Neuronal stem cell (in vitro differentiated cells): ENCODE measurements around the gene PIAS3.
"Not testable (repeated sequence)": the region's sequence is repeated elsewhere in the genome, so short reads cannot be mapped to it uniquely, and the experiment has no call there.

Experiments used
- DNase-seq: peaks from one replicate; pipeline ENCODE4 v3.0.0-alpha.2; 2013; ENCODE audit warnings: low spot score
- H2AFZ ChIP-seq: one replicate; pipeline ENCODE4 v1.6.1; 2013; ENCODE audit warnings: mild to moderate bottlenecking, low read length, inconsistent platforms
- H2AK5ac ChIP-seq: 2 replicates; pipeline ENCODE4 v1.6.1; 2013; ENCODE audit warnings: low read depth, mild to moderate bottlenecking, inconsistent platforms, low read length, moderate library complexity, mixed read lengths
- H2BK120ac ChIP-seq: 2 replicates; pipeline ENCODE4 v1.6.1; 2013; ENCODE audit warnings: low read depth, mild to moderate bottlenecking, inconsistent platforms, low read length, moderate library complexity, mixed read lengths
- H2BK12ac ChIP-seq: one replicate; pipeline ENCODE4 v1.6.1; 2013; ENCODE audit warnings: low read length, inconsistent platforms
- H2BK15ac ChIP-seq: 2 replicates; pipeline ENCODE4 v1.6.1; 2013; ENCODE audit warnings: mild to moderate bottlenecking, low read length, inconsistent platforms, mixed read lengths
- H2BK5ac ChIP-seq: one replicate; pipeline ENCODE4 v1.6.1; 2013; ENCODE audit warnings: inconsistent platforms, mild to moderate bottlenecking, low read length, moderate library complexity
- H3K14ac ChIP-seq: one replicate; pipeline ENCODE4 v1.6.1; 2013; ENCODE audit warnings: low read length, inconsistent platforms
- H3K18ac ChIP-seq: 2 replicates; pipeline ENCODE4 v1.6.1; 2013; ENCODE audit warnings: low read length, inconsistent platforms
- H3K23ac ChIP-seq: 2 replicates; pipeline ENCODE4 v1.6.1; 2013; ENCODE audit warnings: low read depth, mild to moderate bottlenecking, mixed read lengths, low read length, inconsistent platforms; ENCODE audit not compliant: poor library complexity
- H3K27ac ChIP-seq: replicated peaks from 3 replicates; pipeline ENCODE4 v1.5.1; 2013; ENCODE audit warnings: low read length, inconsistent platforms
- H3K27me3 ChIP-seq, 3 experiments: 2 replicates each; pipeline ENCODE4 v1.6.1; 2013; ENCODE audit warnings: low read length in 3 of 3, mild to moderate bottlenecking in 2 of 3, inconsistent platforms in 1 of 3, low read depth in 1 of 3, mixed read lengths in 1 of 3, moderate library complexity in 1 of 3; ENCODE audit not compliant: control insufficient read depth in 3 of 3, insufficient read depth in 3 of 3
- H3K36me3 ChIP-seq, 2 donors: replicated peaks in 1 of 2; 2 replicates each; pipeline ENCODE4 v1.6.1; 2013; ENCODE audit warnings: low read length in 2 of 2; ENCODE audit not compliant: control insufficient read depth in 2 of 2, insufficient read depth in 2 of 2
- H3K4ac ChIP-seq: 2 replicates; pipeline ENCODE4 v1.6.1; 2013; ENCODE audit warnings: inconsistent platforms, mild to moderate bottlenecking, low read length, moderate library complexity
- H3K4me1 ChIP-seq, 2 donors: 1 replicate in 1 of 2; 2 replicates in 1 of 2; pipeline ENCODE4 v1.6.1; 2013; ENCODE audit warnings: low read length in 2 of 2, low read depth in 1 of 2; ENCODE audit not compliant: control insufficient read depth in 2 of 2, insufficient read depth in 1 of 2
- H3K4me2 ChIP-seq: one replicate; pipeline ENCODE4 v1.6.1; 2013; ENCODE audit warnings: mild to moderate bottlenecking, low read length, inconsistent platforms; ENCODE audit not compliant: insufficient read depth, poor library complexity, severe bottlenecking
- H3K4me3 ChIP-seq, 2 donors: 2 replicates each; pipeline ENCODE4 v1.5.1; 2013; ENCODE audit warnings: low read length in 2 of 2, mild to moderate bottlenecking in 2 of 2, inconsistent platforms in 1 of 2, moderate library complexity in 1 of 2
- H3K79me1 ChIP-seq: one replicate; pipeline ENCODE4 v1.6.1; 2013; ENCODE audit warnings: low read depth, mild to moderate bottlenecking, inconsistent platforms, low read length, moderate library complexity
- H3K9ac ChIP-seq: one replicate; pipeline ENCODE4 v1.6.1; 2013; ENCODE audit warnings: mild to moderate bottlenecking, low read depth, low read length, inconsistent platforms; ENCODE audit not compliant: poor library complexity
- H3K9me3 ChIP-seq, 2 donors: replicated peaks in 1 of 2; 2 replicates each; pipeline versions ENCODE3 to v1.6.1; 2013; ENCODE audit warnings: low read length in 2 of 2, mild to moderate bottlenecking in 2 of 2, inconsistent platforms in 1 of 2, low read depth in 1 of 2, mixed read lengths in 1 of 2, moderate library complexity in 1 of 2; ENCODE audit not compliant: control insufficient read depth in 2 of 2, insufficient read depth in 1 of 2
- H4K8ac ChIP-seq: one replicate; pipeline ENCODE4 v1.6.1; 2013; ENCODE audit warnings: low read depth, mild to moderate bottlenecking, inconsistent platforms, low read length, moderate library complexity
- H4K91ac ChIP-seq: one replicate; pipeline ENCODE4 v1.6.1; 2013; ENCODE audit warnings: low read length, low read depth, mild to moderate bottlenecking, inconsistent platforms; ENCODE audit not compliant: poor library complexity
- WGBS, 2 donors: extraction: QIAGEN DNeasy Blood & Tissue Kit; methylation state at CpG; one replicate each; pipeline ENCODE4 v1.1.7; 2013; ENCODE audit warnings: missing lambda C conversion rate in 2 of 2, mixed read lengths in 1 of 2; ENCODE audit not compliant: insufficient read length in 2 of 2, insufficient replicate concordance in 1 of 2; ENCODE audit errors: extremely low coverage in 2 of 2; 5-methylcytosine and 5-hydroxymethylcytosine counted together

Gene PIAS3

DNA sequence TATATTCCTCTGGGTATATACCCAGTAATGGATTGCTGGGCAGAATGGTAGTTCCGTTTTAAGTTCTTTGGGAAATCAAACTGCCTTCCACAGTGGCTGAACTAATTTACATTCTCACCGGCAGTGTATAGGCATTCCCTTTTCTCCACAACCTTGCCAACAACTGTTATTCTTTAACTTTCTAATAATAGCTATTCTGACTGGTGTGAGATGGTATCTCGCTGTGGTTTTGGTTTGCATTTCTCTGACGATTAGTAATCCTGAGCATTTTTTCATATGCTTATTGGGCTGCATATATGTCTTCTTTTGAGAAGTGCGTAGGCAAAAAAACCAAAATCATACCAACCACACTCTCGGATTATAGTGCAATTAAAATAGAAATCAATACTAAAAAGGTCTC, 40.8 kb downstream of the PIAS3 start:
- not testable (repeated sequence) for H3K4ac ChIP-seq, H3K23ac ChIP-seq, H3K36me3 ChIP-seq, H3K4me1 ChIP-seq, H3K9ac ChIP-seq, DNase-seq, H4K91ac ChIP-seq, H2BK12ac ChIP-seq, H3K18ac ChIP-seq, H2AK5ac ChIP-seq, H3K27ac ChIP-seq, H2BK5ac ChIP-seq, H3K27me3 ChIP-seq, H3K4me3 ChIP-seq, H3K79me1 ChIP-seq, H2BK120ac ChIP-seq, H3K4me2 ChIP-seq, H2AFZ ChIP-seq, H3K14ac ChIP-seq, H3K9me3 ChIP-seq, H2BK15ac ChIP-seq, H4K8ac ChIP-seq
- WGBS, 2 donors = no CpG with 5 or more reads among the region's 6 CpGs

DNA sequence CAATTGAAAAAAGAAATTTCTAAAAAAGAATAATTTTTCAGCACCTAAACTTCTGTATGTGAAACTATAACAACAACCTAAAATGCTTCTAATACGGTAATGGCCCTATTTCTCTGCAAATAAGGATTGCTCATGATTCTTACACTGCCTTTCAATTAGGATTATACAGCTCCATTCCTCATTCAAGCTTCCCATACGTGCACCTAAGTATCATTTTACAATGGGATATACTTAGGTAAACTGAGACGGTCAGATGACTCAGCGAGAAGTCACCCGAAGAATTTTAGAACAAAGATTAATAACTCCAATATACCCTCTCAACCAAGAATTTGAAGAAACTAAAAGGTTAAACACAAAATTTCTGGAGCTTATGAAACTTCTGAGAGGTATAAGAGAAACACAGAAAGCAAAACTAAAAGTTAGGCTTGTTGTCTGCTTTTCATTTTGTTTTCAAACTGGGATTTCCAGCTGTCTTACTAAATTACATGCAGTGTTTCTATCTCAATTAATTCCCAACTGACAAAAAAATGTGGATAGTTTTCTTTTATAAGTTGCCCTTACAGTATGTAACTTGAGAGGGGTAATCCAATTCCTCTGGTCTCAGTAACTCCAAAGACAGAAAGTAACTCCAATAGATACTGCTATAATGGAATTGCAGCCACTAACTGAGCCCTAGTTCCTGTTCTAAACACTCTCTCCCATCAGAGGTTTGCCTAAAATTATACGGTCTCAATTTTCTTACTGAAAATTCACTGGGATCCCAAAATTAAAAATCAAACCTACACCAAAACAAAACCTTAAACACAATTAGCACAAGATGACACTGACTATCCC, 45.7 kb downstream of the PIAS3 start:
- H3K9ac ChIP-seq, H3K4ac ChIP-seq, H3K9me3 ChIP-seq, H3K4me3 ChIP-seq, H2BK120ac ChIP-seq, H2BK15ac ChIP-seq, H2BK12ac ChIP-seq, H3K14ac ChIP-seq, H4K8ac ChIP-seq, H3K27me3 ChIP-seq, H2AFZ ChIP-seq, H4K91ac ChIP-seq, DNase-seq, H3K18ac ChIP-seq, H2BK5ac ChIP-seq, H3K4me2 ChIP-seq, H3K4me1 ChIP-seq, H3K36me3 ChIP-seq, H3K79me1 ChIP-seq, H3K27ac ChIP-seq, H2AK5ac ChIP-seq, H3K23ac ChIP-seq: not testable (repeated sequence)
- no CpG with 5 or more reads among the region's 6 CpGs for WGBS, 2 donors

DNA sequence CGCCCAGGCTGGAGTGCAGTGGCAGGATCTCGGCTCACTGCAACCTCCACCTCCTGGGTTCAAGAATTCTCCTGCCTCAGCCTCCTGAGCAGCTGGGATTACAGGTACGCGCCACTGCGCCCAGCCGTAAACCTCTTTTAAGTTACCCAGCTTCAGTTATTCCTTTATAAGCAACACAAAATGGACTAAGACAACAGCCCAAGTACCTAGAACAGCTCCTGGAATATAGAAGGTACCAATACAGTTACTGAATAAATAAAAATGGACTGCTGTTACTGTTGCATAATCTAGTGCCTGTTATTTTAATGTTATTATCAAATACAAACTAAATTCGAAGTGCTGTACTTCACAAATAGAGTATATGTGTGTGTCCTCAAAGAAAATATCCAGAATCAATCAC, 52.0 kb downstream of the PIAS3 start:
- WGBS, 2 donors = no CpG with 5 or more reads among the region's 7 CpGs
- no peak overlapping the region for H4K91ac ChIP-seq

DNA sequence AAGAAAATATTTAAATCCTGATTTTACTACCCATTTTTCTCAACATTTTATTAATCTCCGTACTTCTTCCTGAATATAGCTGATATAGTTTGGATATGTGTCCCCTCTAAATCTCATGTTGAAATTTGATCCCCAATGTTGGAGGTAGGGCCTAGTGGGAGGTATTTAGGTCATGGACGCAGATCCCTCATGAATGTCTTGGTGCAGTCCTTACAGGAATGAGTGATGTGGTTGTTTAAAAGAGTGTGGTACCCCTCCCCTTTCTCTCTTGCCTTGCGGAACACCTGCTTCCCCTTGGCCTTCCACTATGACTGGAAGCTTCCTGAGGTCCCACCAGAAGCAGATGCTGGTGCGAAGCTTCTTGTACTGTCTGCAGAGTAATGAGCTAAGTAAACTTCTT, 52.5 kb downstream of the PIAS3 start:
- Histone ChIP-seq H3K18ac (no peak overlapping the region), H3K4me3 (no peak overlapping the region), H3K4ac (no peak overlapping the region), H2BK15ac (no peak overlapping the region), H3K79me1 (no peaks in the 10 kb centered on the region), H2AFZ (no peak overlapping the region), H3K9ac (no peak overlapping the region), H3K36me3 (no peaks in the 10 kb centered on the region), H3K9me3 (no peaks in the 10 kb centered on the region), H3K27me3 (no peaks in the 10 kb centered on the region), H3K4me2 (no peak overlapping the region), H3K27ac (no peak overlapping the region), H3K23ac (no peak overlapping the region), H4K8ac (no peak overlapping the region), H2BK5ac (no peak overlapping the region), H2BK120ac (no peak overlapping the region), H4K91ac (no peak overlapping the region), H2BK12ac (no peak overlapping the region), H2AK5ac (no peak overlapping the region), H3K4me1 (peaks cover 0 to 2% of the 10 kb centered on the region in 2 donors), H3K14ac (no peak overlapping the region)
- WGBS, 2 donors = no CpG with 5 or more reads among the region's 4 CpGs
- DNase-seq = no peak

More for the DNA sequence above, 52.0 kb downstream of the PIAS3 start:
- Histone ChIP-seq H3K18ac (no peak overlapping the region), H3K4me2 (no peak overlapping the region), H2BK5ac (no peak overlapping the region), H3K4me3 (no peak overlapping the region), H2BK120ac (no peak overlapping the region), H2BK15ac (no peak overlapping the region), H3K27me3 (no peaks in the 10 kb centered on the region), H3K79me1 (no peaks in the 10 kb centered on the region), H3K14ac (no peak overlapping the region), H3K4me1 (peaks cover 0 to 2% of the 10 kb centered on the region in 2 donors), H3K23ac (no peak overlapping the region), H3K27ac (no peak overlapping the region), H3K9me3 (no peaks in the 10 kb centered on the region), H4K8ac (no peak overlapping the region), H3K4ac (no peak overlapping the region), H2BK12ac (no peak overlapping the region), H3K9ac (no peak overlapping the region), H2AFZ (no peak overlapping the region), H3K36me3 (no peaks in the 10 kb centered on the region), H2AK5ac (no peak overlapping the region)
- no peak for DNase-seq
